Peyer's patch (tissue), 4 donors: ENCODE measurements around the gene ECHDC1. TPM values are rescaled to one million over a fixed set of nuclear protein-coding genes. Genes with fewer than 3 reads are reported as not detected.

Source experiments
- DNase-seq, 3 donors: peaks; one replicate each; pipeline ENCODE4 v3.0.0-alpha.2; 2017 to 2019
- H3K27ac ChIP-seq, 4 donors: fragments of 200-600 bp; sonication (generic); one replicate each; pipeline ENCODE4 v1.5.1; 2016 to 2019
- H3K27me3 ChIP-seq, 2 donors: fragments of 200-600 bp; sonication (generic); one replicate each; pipeline ENCODE4 v1.5.1; 2019
- H3K36me3 ChIP-seq, 3 donors: fragments of 200-600 bp; sonication (generic); one replicate each; pipeline ENCODE4 v1.5.1; 2016 to 2019
- H3K4me1 ChIP-seq, 4 donors: fragments of 200-600 bp; sonication (generic); one replicate each; pipeline ENCODE4 v1.5.1; 2016 to 2019
- H3K4me3 ChIP-seq, 4 donors: fragments of 200-600 bp; sonication (generic); 1 replicate in 3 of 4; 2 replicates in 1 of 4; pipeline ENCODE4 v1.5.1; 2016 to 2019; ENCODE audit warnings: mild to moderate bottlenecking in 1 of 4
- H3K9me3 ChIP-seq, 4 donors: fragments of 200-600 bp; sonication (generic); one replicate each; pipeline ENCODE4 v1.5.1; 2016 to 2019; ENCODE audit warnings: mild to moderate bottlenecking in 1 of 4
- POLR2A ChIP-seq, 2 donors: fragments of 450-650 bp; IDR thresholded peaks; one replicate each; pipeline ENCODE4 v1.5.1; 2017; ENCODE audit warnings: antibody characterized with exemption in 2 of 2, mild to moderate bottlenecking in 2 of 2, moderate library complexity in 2 of 2
- total RNA-seq, 4 donors: library from RNA; depleted of rRNA; stranded (reverse); fragments of >200 nt; gene quantifications; one replicate each; pipeline ENCODE4 v1.1.0, GENCODE V29; 2016
- TF ChIP-seq, protein P1 (sequence below), 6 experiments: fragments of 450-650 bp in 4 of 6; fragments of 200-600 bp in 2 of 6; sonication (generic) in 1 of 6; IDR thresholded peaks; one replicate each; pipeline ENCODE4 v1.5.1; 2017 to 2019; ENCODE audit warnings: antibody characterized with exemption in 6 of 6, mild to moderate bottlenecking in 3 of 6, moderate library complexity in 1 of 6

ECHDC1 gene
- total RNA-seq, 4 donors from 2014 or later = 48.9 to 71.8 (median 60.0) TPM

DNA sequence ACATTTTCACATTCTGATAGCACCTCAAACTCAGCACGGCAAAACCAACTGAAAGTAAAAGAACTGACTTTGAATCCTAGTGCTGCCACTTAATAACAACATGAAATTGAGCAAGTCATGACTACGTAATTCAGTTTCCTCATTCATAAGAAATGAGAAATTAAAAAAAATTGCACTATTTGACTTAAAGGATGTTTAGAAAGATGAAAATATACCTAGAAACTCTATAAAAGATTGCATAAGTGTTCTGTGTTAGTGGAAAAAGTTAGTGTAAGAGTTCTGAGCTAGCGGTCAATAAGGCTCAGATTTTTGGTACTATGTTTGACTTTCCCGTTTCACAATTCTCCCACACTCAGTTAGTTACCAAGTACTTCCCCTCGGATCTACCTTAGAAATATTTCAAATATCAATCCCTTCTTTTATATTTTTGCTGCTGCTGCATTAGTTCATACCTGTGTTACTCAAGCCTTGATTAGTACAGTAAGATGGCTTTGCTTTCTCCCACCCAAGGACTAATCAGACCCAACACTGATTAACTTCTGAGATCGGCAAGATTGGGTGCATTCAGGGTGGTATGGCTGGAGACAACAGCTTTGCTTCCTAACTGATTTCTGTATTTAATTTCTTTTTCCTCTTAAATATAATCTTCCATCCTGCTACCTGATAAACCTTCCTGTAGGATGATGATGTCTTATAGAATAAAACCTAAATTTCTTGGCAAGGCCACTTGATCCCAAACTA is 25.9 kb downstream of the ECHDC1 start:
- no peak overlapping the region for H3K4me3 ChIP-seq
- DNase-seq = no peak
- no peak overlapping the region for H3K27ac ChIP-seq
- no peak for TF ChIP-seq POLR2A (IDR thresholded peaks at IDR 0.05)
- TF ChIP-seq, protein P1, sequence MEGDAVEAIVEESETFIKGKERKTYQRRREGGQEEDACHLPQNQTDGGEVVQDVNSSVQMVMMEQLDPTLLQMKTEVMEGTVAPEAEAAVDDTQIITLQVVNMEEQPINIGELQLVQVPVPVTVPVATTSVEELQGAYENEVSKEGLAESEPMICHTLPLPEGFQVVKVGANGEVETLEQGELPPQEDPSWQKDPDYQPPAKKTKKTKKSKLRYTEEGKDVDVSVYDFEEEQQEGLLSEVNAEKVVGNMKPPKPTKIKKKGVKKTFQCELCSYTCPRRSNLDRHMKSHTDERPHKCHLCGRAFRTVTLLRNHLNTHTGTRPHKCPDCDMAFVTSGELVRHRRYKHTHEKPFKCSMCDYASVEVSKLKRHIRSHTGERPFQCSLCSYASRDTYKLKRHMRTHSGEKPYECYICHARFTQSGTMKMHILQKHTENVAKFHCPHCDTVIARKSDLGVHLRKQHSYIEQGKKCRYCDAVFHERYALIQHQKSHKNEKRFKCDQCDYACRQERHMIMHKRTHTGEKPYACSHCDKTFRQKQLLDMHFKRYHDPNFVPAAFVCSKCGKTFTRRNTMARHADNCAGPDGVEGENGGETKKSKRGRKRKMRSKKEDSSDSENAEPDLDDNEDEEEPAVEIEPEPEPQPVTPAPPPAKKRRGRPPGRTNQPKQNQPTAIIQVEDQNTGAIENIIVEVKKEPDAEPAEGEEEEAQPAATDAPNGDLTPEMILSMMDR (IDR thresholded peaks at IDR 0.05) = no peak
- H3K36me3 ChIP-seq = peaks cover 0 to 27% (median 0%) of the 10 kb centered on the region in 3 donors
- H3K4me1 ChIP-seq = no peaks in the 10 kb centered on the region
- H3K27me3 ChIP-seq = no peaks in the 10 kb centered on the region
- H3K9me3 ChIP-seq = no peaks in the 10 kb centered on the region

DNA sequence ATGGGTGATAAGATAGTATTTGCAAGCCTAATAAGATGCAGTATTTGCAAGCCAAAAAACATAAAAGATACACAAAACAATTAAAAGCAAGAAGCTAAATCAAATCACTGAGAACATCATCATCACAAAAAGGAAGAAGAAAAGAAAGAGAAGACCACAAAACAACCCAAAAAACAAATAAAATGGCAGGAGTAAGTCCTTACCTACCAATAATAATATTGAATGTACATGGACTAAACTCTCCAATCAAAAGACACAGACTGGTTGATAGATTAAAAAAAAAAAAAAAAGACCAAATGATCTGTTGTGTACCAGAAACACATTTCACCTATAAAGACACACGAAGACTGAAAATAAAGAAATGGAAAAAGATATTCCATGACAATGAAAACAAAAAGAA is 37.7 kb downstream of the ECHDC1 start:
- Histone ChIP-seq H3K27ac (no peak overlapping the region), H3K9me3 (no peaks in the 10 kb centered on the region), H3K4me1 (peaks cover 0 to 7% (median 0%) of the 10 kb centered on the region in 4 donors), H3K27me3 (no peaks in the 10 kb centered on the region), H3K4me3 (no peak overlapping the region), H3K36me3 (peaks cover 0 to 5% (median 0%) of the 10 kb centered on the region in 3 donors)
- no peak for DNase-seq
- TF ChIP-seq, protein P1 (IDR thresholded peaks at IDR 0.05) = no peak
- TF ChIP-seq POLR2A (IDR thresholded peaks at IDR 0.05) = no peak

DNA sequence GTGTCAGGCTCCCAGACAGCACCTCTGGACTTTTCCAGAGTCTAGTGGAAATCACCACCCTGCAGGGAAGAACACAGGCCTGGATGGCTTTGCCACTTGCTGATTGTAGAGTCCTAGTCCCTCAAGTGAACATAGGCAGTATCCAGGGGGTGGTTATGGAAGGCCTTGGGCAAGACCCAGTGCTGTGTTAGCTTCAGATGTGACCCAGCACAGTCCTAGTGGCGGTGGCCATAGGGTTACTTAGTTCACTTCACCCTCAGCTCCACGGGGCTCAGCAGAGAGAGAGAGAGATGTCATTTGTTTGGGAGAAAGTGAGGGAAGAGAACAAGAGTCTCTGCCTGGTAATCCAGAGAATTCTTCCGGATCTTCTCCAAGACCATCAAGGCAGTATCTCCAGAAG is 39.5 kb downstream of the ECHDC1 start:
- DNase-seq = no peak
- no peak overlapping the region for H3K27ac ChIP-seq
- H3K27me3 ChIP-seq = no peaks in the 10 kb centered on the region
- no peaks in the 10 kb centered on the region for H3K36me3 ChIP-seq
- TF ChIP-seq, protein P1 (IDR thresholded peaks at IDR 0.05) = no peak
- no peak for TF ChIP-seq POLR2A (IDR thresholded peaks at IDR 0.05)
- H3K9me3 ChIP-seq = no peaks in the 10 kb centered on the region
- no peak overlapping the region for H3K4me3 ChIP-seq
- peaks cover 0 to 7% (median 0%) of the 10 kb centered on the region in 4 donors for H3K4me1 ChIP-seq

DNA sequence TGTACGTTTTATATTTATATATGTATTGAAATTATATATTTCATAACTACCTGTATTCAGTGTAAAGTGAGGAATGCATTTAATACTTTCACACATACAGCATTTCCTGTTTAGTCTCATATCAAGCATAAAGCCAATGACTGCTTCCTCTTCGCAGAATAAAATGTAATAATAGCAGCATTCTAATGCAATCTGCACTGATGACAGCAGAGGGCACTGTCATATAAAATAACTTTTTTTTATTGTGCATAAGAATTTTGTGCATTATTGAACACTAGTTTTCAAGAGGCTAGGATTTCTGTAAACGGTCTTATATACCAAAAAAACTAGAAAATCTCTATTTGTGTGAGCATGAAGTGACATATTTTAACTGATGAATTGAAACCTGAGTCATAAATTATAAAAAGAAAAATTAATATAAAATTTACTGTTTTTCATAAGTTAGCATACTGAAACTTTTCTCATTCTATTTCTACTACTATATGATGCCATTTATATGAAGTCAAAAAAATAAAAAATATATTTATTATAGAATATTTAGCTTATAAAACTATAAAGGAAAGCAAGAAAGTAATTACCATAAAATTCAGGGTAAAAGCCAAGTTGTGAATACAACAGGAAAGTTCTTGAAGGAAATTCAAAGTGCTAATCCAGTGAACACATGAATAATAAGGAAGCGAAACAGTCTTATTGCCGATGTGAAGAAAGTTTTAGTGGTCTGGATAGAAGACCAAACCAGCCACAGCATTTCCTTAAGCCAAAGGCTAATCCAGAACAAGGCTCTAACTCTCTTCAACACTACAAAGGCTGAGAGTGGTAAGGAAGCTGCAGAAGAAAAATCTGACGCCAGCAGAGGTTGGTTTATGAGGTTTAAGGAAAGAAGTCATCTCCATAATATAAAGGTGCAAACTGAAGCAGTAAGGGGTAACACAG is 40.4 kb downstream of the ECHDC1 start:
- H3K27ac ChIP-seq = no peak overlapping the region
- H3K27me3 ChIP-seq = no peaks in the 10 kb centered on the region
- DNase-seq = peak in 2 of 3 donors; percentile 45 to 76
- no peaks in the 10 kb centered on the region for H3K9me3 ChIP-seq
- H3K4me1 ChIP-seq = peaks cover 0 to 7% (median 0%) of the 10 kb centered on the region in 4 donors
- TF ChIP-seq POLR2A (IDR thresholded peaks at IDR 0.05) = no peak
- TF ChIP-seq, protein P1 (IDR thresholded peaks at IDR 0.05) = peak; percentile 23 to 90 (median 78)
- no peak overlapping the region for H3K4me3 ChIP-seq
- no peaks in the 10 kb centered on the region for H3K36me3 ChIP-seq

DNA sequence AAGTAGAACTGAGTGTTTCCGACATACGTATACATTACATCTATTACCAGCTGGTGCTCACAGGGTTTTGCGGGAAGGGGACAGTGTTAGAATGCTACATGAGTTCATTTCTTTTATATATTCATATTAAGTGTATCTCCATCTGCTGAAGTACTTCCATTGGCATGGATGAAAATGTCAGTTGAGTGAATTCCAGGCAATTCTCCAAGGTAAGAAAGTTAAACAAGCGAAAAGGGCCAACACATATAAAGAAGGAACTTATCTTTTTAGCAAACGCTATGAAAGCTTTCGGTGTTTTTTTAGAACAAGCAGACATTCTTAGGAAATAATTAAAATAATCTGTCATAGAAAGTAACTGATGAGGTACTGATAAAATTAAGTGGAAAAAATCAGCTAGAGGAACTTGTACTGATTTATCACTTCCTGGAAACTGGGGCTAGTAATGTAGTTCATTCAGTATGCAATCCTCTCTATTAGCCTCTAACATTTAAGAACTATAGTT is 42.2 kb downstream of the ECHDC1 start:
- H3K9me3 ChIP-seq = no peaks in the 10 kb centered on the region
- H3K4me1 ChIP-seq = peaks cover 0 to 7% (median 0%) of the 10 kb centered on the region in 4 donors
- no peak for DNase-seq
- H3K36me3 ChIP-seq = no peaks in the 10 kb centered on the region
- H3K27me3 ChIP-seq = no peaks in the 10 kb centered on the region
- H3K4me3 ChIP-seq = no peak overlapping the region
- no peak overlapping the region for H3K27ac ChIP-seq
- TF ChIP-seq POLR2A (IDR thresholded peaks at IDR 0.05) = no peak
- TF ChIP-seq, protein P1 (IDR thresholded peaks at IDR 0.05) = no peak
